Myocyte (in vitro differentiated cells): ENCODE data around the gene EEF1A2. TPM values are rescaled to one million over a fixed set of nuclear protein-coding genes. Genes with fewer than 3 reads are reported as not detected.
A peak's percentile ranks its signal among the peaks of the same experiment; 100 is the strongest.

Experiments used
- DNase-seq: peaks from one replicate; pipeline ENCODE4 v3.0.0-alpha.2; 2012; ENCODE audit warnings: low read depth
- total RNA-seq: library from RNA; depleted of rRNA; stranded (reverse); fragments of >200 nt; gene quantifications from 2 replicates; pipeline ENCODE4 v1.2.3, GENCODE V29; 2014

Gene EEF1A2
- total RNA-seq, 1 donor from 2014 or later = 456 TPM

GRCh38 chr20:63537525-63538203 lies 38.8 kb upstream of the EEF1A2 start:
- DNase-seq = peak; percentile 98

- no peak for DNase-seq
Observed at GRCh38 chr20:63536997-63537524, 38.2 kb upstream of the EEF1A2 start, which contains the start of gene PTK6. TSS of gene PTK6 (minus strand) at chr20:63537376. CDS start at chr20:63537314, 62 bp downstream.

GRCh38 chr20:63536241-63536977 lies 37.5 kb upstream of the EEF1A2 start:
- peak; percentile 97 for DNase-seq

GRCh38 chr20:63534831-63535651 lies 36.2 kb upstream of the EEF1A2 start:
- DNase-seq = peak; percentile 41

GRCh38 chr20:63534427-63534830 lies 35.5 kb upstream of the EEF1A2 start:
- DNase-seq = no peak

- DNase-seq = no peak
Observed at GRCh38 chr20:63533871-63534393, 35.0 kb upstream of the EEF1A2 start.

DNA sequence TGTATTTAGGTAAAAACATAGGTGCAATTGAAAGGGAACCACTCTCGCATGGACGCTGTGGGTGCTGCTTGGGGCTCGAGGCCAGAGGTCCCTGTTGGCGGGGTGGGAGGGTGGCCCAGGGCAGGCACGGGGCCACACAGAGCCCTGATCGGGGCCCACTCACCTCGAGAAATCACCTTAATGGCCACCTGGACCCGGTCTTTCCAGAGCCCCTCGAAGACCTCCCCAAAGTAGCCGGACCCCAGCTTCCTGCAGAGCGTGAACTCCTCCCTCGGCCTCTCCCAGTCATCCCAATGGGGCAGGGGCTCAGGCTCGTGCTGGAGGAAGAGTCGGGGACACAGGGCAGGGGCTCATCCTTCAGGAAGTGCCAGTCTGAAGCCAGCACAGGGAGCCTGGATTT lies 34.5 kb upstream of the EEF1A2 start:
- DNase-seq = no peak

DNA sequence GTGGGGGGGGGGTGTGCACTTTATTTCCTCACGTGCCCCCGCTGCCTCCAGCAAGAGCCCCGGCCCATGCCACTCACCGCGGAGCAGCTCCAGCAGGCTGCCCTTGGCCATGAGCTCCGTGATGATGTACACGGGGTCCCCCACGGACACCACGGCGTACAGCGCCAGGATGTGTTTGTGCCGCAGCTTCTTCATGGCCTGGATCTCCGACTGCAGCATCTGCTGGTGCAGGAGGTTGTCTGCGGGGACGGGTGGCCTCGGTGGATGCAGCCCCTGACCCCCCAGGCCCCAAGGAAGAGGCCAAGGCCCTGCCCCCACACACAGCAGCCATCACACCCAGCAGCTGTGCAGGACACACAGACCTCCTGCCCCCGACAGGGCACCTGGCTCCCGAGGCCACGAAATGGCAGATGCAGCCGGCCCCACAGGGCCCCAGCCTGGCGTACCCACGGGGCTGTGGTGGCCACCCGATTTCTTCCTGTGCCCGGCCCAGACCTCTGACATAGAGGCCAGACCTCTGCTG lies 33.6 kb upstream of the EEF1A2 start:
- DNase-seq = peak; percentile 65

- DNase-seq = no peak
Observed at GRCh38 chr20:63531686-63532448, 33.0 kb upstream of the EEF1A2 start.

DNA sequence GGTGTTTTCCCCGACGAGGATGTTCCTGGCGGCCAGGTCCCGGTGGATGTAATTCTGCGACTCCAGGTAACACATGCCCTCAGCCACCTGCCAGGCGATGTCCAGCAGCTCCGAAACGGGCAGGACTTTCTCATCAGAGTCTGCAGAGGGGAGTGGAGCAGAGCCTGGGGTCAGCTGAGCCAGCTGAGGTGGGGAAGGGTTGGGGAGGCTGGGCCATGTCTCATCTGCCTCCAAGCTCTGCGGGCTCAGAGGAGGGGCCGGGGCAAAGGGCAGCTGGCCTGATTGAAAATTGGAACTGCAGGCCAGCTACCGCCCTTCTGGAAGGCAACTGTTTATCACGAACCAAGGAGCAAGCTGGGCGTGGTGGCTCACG lies 31.9 kb upstream of the EEF1A2 start:
- DNase-seq = no peak

DNA sequence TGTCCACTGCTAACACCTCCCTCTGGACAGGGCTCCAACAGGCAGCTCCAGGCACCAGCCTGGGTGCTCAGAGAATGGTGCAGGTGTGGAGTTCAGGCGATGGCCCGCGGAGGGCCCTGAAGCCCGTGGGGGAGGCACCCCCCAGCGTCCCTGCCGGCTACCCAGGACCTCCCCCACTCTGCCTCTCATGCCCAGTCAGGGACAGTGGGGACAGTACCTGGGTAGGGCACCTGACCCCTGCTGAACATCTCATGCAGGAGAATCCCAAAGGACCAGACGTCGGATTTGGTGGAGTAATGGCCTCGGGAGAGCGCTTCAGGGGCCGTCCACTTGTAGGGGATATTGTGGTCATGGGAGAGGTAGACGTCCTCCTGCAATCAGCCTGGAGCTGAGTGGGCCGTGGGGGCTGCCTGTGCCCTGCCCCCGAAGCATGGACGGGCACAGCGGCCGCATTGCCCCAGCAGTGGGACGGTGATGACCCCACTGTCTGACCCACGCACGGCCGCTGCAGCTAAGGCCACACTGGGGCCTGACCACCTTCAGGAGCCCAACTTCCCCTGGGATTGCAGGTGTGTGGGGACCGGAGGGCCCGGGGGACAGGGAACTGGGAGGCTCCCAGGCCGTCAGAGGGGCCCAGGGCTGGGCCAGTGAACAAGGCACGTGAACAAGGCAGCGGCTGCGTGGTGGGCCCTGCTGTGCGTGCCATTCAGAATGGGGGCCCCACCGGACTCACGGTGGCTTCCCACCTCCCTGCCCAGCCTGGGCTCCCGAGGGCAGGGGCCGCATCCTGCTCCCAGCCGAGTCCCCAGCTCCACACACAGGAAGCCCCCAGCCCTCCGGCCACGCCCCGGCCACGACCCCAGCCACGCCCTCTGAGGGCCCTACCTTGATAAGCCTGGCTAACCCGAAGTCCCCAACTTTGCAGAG lies 31.2 kb upstream of the EEF1A2 start:
- no peak for DNase-seq

- DNase-seq = no peak
Observed at GRCh38 chr20:63529180-63529860, 30.4 kb upstream of the EEF1A2 start.

- no peak for DNase-seq
Observed at GRCh38 chr20:63527184-63527583, 28.3 kb upstream of the EEF1A2 start.

- no peak for DNase-seq
Observed at GRCh38 chr20:63525971-63526370, 27.1 kb upstream of the EEF1A2 start.

DNA sequence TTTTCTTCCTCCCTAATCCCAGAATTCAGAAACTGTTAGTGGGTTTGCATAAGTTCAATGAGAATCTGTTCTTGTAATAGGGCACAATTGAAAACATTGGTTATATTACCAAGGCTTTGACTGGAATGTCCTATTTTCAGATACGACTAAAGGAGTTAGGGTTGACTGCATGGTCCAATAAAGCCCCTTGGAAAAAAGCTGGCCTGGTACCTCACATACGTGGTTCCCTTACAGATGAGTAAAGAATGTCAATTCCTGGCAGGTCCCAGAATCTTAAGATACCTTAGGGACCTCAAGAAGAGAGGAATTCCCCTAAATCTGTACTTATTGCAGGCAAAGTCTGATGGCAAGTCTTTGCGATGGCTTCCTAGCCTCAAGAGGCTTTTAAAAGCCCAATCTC lies 26.3 kb upstream of the EEF1A2 start:
- DNase-seq = no peak

GRCh38 chr20:63522981-63523611 lies 24.2 kb upstream of the EEF1A2 start:
- peak; percentile 69 for DNase-seq

DNA sequence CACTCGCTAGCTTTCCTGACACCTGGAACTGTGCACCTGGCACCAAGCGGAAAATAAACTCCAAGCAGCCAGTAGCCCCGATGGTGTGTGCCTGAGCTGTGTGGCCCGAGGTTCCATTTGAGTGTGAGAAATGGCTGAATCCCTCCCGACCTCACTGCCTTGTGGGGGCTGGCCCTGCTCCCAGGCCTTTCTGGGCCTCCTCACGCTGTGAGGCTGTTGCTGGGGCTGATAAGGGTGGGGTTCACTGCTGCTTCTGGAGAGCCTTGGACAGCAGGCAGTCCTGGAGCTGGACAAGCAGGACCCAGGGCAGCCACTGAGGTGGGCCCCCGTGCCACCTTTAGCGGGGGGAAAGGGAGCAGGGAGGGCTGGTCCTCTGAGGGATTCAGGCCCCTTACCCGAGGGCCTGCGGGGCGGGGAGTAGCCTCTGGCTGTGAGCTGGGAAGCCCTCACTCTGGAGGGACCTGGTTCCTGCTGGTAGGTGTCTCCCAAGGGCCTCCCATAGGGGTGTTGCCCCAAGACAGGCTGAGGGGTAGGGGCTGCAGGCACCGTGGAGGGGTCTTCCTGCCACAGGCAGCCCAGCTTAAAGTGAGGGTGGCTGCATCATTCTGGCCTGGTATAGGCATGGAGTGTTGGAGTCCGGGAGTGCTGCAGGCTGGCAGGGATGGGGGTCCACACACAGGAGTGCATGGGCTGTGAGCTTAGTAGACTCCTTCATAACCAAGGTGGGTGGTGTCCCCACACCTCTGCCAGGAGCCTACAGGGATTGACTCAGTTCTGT lies 23.4 kb upstream of the EEF1A2 start:
- no peak for DNase-seq
